WTC11 (cell line): ENCODE data around the gene TCF7L2. TPM values are rescaled to one million over a fixed set of nuclear protein-coding genes. Genes with fewer than 3 reads are reported as not detected.
A peak's percentile ranks its signal among the peaks of the same experiment; 100 is the strongest.

Source experiments
- ATAC-seq: fragments of 200-7000 bp; cut with Tn5 transposase; 2 replicates; pipeline ENCODE4 v1.10.0; 2021; ENCODE audit warnings: mild to moderate bottlenecking, moderate library complexity
- CTCF ChIA-PET: fragments of 300-600 bp; sonication (Branson Sonifier 250); formaldehyde crosslinking; loops from one replicate; lab custom pipeline; 2021; ENCODE audit warnings: antibody characterized with exemption; lab: Charles Lee
- POLR2A ChIA-PET: fragments of 350-600 bp; sonication (Branson Sonifier 250); formaldehyde crosslinking; loops from one replicate; lab custom pipeline; 2021; ENCODE audit warnings: antibody characterized with exemption; lab: Charles Lee
- DNase-seq: peaks from one replicate; pipeline ENCODE4 v3.0.0; 2021; ENCODE audit warnings: low spot score
- H3K27ac Mint-ChIP-seq: 2 replicates; pipeline ENCODE4 v1.8.0; 2021; ENCODE audit warnings: mixed read lengths
- H3K27me3 Mint-ChIP-seq: 2 replicates; pipeline ENCODE4 v1.8.0; 2021; ENCODE audit warnings: low read depth, mild to moderate bottlenecking, moderate library complexity, mixed read lengths
- H3K36me3 Mint-ChIP-seq: 2 replicates; pipeline ENCODE4 v1.8.0; 2021; ENCODE audit warnings: mixed read lengths
- H3K4me1 Mint-ChIP-seq: 2 replicates; pipeline ENCODE4 v1.8.0; 2022; ENCODE audit warnings: mixed read lengths
- H3K4me3 Mint-ChIP-seq: 2 replicates; pipeline ENCODE4 v1.8.0; 2021; ENCODE audit warnings: mild to moderate bottlenecking, moderate library complexity, mixed read lengths
- H3K9me3 Mint-ChIP-seq: 2 replicates; pipeline ENCODE4 v1.8.0; 2021; ENCODE audit warnings: mixed read lengths
- EMX1 ChIP-seq: fragments of 250-450 bp; sonication (Bioruptor Pico); IDR thresholded peaks from 2 replicates; pipeline ENCODE4 v1.8.0; 2021; ENCODE audit warnings: mild to moderate bottlenecking
- ESRRA ChIP-seq: sonication (generic); formaldehyde crosslinking; IDR thresholded peaks from 2 replicates; pipeline ENCODE4 v1.8.1; 2022; ENCODE audit warnings: mild to moderate bottlenecking, missing genetic modification reagents, borderline replicate concordance
- FOXK1 ChIP-seq: sonication (generic); formaldehyde crosslinking; IDR thresholded peaks from 2 replicates; pipeline ENCODE4 v1.8.0; 2022; ENCODE audit warnings: mild to moderate bottlenecking, moderate library complexity, missing genetic modification reagents
- FOXP1 ChIP-seq: sonication (generic); formaldehyde crosslinking; IDR thresholded peaks from 2 replicates; pipeline ENCODE4 v1.8.0; 2022; ENCODE audit warnings: missing genetic modification reagents, mild to moderate bottlenecking, moderate library complexity, borderline replicate concordance
- GABPB1 ChIP-seq: sonication (generic); formaldehyde crosslinking; IDR thresholded peaks from 2 replicates; pipeline ENCODE4 v1.8.1; 2023; ENCODE audit warnings: mild to moderate bottlenecking, missing genetic modification reagents
- GRHL2 ChIP-seq: fragments of 250-450 bp; sonication (Bioruptor Pico); IDR thresholded peaks from 2 replicates; pipeline ENCODE4 v1.8.0; 2022; ENCODE audit warnings: mild to moderate bottlenecking, moderate library complexity; ENCODE audit not compliant: insufficient replicate concordance, severe bottlenecking
- GTF2I ChIP-seq: fragments of 250-450 bp; sonication (Bioruptor Pico); conservative IDR thresholded peaks from 2 replicates; pipeline ENCODE4 v1.4.0; 2021; ENCODE audit warnings: mild to moderate bottlenecking
- IRF2 ChIP-seq: sonication (generic); formaldehyde crosslinking; IDR thresholded peaks from 2 replicates; pipeline ENCODE4 v1.8.0; 2022; ENCODE audit warnings: low read depth, missing genetic modification reagents, borderline replicate concordance
- KAT7 ChIP-seq: sonication (generic); formaldehyde crosslinking; IDR thresholded peaks from 2 replicates; pipeline ENCODE4 v1.8.1; 2023; ENCODE audit warnings: missing genetic modification reagents, mild to moderate bottlenecking, borderline replicate concordance
- RELA ChIP-seq: sonication (generic); formaldehyde crosslinking; IDR thresholded peaks from 2 replicates; pipeline ENCODE4 v1.8.1; 2022; ENCODE audit warnings: missing genetic modification reagents, mild to moderate bottlenecking, borderline replicate concordance
- SMAD4 ChIP-seq: sonication (generic); formaldehyde crosslinking; IDR thresholded peaks from 2 replicates; pipeline ENCODE4 v1.8.0; 2022; ENCODE audit warnings: mild to moderate bottlenecking, missing genetic modification reagents
- ZNF423 ChIP-seq: fragments of 250-450 bp; sonication (Bioruptor Pico); IDR thresholded peaks from 2 replicates; pipeline ENCODE4 v2.1.2; 2022; ENCODE audit warnings: mild to moderate bottlenecking, moderate library complexity
- total RNA-seq: library from RNA; stranded (reverse); gene quantifications from 3 replicates; pipeline ENCODE4 v1.2.3, GENCODE V29; 2021
- TF ChIP-seq, protein P1 (sequence below): sonication (generic); formaldehyde crosslinking; IDR thresholded peaks from 2 replicates; pipeline ENCODE4 v1.8.1; 2023; ENCODE audit warnings: mild to moderate bottlenecking, missing genetic modification reagents, moderate library complexity
- TF ChIP-seq, protein P2 (sequence below): fragments of 250-450 bp; sonication (Bioruptor Pico); IDR thresholded peaks from 2 replicates; pipeline ENCODE4 v2.1.2; 2022; ENCODE audit warnings: mild to moderate bottlenecking, moderate library complexity
- TF ChIP-seq, protein P3 (sequence below): sonication (generic); formaldehyde crosslinking; IDR thresholded peaks from 2 replicates; pipeline ENCODE4 v1.8.0; 2022; ENCODE audit warnings: mild to moderate bottlenecking, missing genetic modification reagents
- TF ChIP-seq, protein P4 (sequence below): sonication (generic); formaldehyde crosslinking; IDR thresholded peaks from 2 replicates; pipeline ENCODE4 v1.8.1; 2023; ENCODE audit warnings: mild to moderate bottlenecking, moderate library complexity, missing genetic modification reagents
- TF ChIP-seq, protein P5 (sequence below): sonication (generic); formaldehyde crosslinking; IDR thresholded peaks from 2 replicates; pipeline ENCODE4 v1.8.0; 2022; ENCODE audit warnings: mild to moderate bottlenecking, missing genetic modification reagents
- TF ChIP-seq, protein P6 (sequence below): sonication (generic); formaldehyde crosslinking; IDR thresholded peaks from 2 replicates; pipeline ENCODE4 v1.8.0; 2022; ENCODE audit warnings: mild to moderate bottlenecking, missing genetic modification reagents
- TF ChIP-seq, protein P7 (sequence below): fragments of 250-450 bp; sonication (Bioruptor Pico); IDR thresholded peaks from 2 replicates; pipeline ENCODE4 v1.9.0; 2021; ENCODE audit warnings: mild to moderate bottlenecking
- TF ChIP-seq, protein P8 (sequence below): sonication (generic); formaldehyde crosslinking; IDR thresholded peaks from 2 replicates; pipeline ENCODE4 v1.8.0; 2023; ENCODE audit warnings: missing genetic modification reagents, mild to moderate bottlenecking, borderline replicate concordance

The TCF7L2 gene
- total RNA-seq, 1 experiment from 2014 or later, result 44.5 TPM

DNA sequence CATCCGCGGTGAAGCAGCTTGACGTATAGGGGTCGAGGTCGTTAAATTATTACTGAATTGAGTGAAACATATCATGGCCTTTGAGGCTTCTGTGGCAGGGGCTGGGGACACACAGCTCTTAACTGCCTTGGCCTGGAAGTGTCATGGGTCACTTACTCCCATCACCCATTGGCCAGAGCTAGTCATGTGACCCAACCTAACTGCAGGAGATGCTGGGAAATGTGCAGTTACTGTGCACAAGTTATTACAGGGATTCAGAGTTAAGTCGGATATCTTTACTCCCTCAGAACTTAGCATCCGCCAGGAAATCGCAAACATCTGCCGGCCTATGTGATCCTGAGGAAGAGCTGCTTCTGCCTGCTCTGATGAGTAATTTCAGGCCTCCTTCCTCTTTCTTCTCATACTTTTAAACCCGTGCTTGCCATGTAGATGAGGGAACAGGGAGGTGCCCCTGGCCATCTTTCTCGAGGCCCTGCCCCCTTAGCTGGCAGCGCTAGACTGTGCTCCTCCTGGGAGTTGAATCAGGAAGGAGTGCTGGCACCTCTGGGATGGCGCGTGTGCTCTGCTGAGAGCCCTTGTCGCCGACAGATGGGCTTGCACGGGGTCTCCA is 203.6 kb downstream of the TCF7L2 start:
- no peak overlapping the region for H3K4me3 Mint-ChIP-seq
- H3K4me1 Mint-ChIP-seq, result peaks cover 11% of the 10 kb centered on the region
- ATAC-seq (no peak), DNase-seq (no peak)
- H3K9me3 Mint-ChIP-seq, result no peaks in the 10 kb centered on the region
- POLR2A ChIA-PET, result no interaction called here
- peaks cover 90% of the 10 kb centered on the region for H3K36me3 Mint-ChIP-seq
- TF ChIP-seq GTF2I (CRISPR knock-in tag), result no peak
- TF ChIP-seq, protein P1, sequence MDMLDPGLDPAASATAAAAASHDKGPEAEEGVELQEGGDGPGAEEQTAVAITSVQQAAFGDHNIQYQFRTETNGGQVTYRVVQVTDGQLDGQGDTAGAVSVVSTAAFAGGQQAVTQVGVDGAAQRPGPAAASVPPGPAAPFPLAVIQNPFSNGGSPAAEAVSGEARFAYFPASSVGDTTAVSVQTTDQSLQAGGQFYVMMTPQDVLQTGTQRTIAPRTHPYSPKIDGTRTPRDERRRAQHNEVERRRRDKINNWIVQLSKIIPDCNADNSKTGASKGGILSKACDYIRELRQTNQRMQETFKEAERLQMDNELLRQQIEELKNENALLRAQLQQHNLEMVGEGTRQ, result peak; percentile 53
- CTCF ChIA-PET, result interaction anchor here (0.8 to 1.5 kb wide), 2 partner anchors 10 to 18 kb away, joined by 3 read pairs; no protein-coding TSS in a partner anchor
- H3K27me3 Mint-ChIP-seq, result no peaks in the 10 kb centered on the region
- H3K27ac Mint-ChIP-seq, result no peak overlapping the region; the same call in 1 of the 2 replicates

DNA sequence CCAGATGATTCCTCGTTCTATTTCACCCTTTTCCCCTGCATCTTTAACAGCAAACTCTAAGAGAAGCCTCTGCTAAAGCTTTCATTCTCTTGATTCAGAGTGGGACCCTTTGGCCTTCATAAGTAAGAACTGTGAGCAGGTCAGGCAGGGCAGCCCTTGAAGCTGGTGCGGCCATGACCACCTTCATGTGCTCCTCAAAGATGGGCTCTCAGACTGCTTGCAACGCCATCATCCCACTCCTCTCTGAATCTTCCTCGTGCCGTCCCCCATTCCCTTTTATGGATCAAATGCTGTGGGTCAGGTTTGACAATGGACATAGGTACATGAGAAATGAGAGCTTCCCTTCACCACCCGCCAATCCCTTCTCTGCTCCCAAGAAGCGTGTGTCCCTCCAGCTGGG is 207.4 kb downstream of the TCF7L2 start:
- ChIA-PET CTCF (interaction anchor here (1.1 kb wide), 1 partner anchor 59 kb away, joined by 3 read pairs; no protein-coding TSS in a partner anchor), POLR2A (no interaction called here)
- H3K4me3 Mint-ChIP-seq, result no peak overlapping the region
- H3K4me1 Mint-ChIP-seq, result peaks cover 39% of the 10 kb centered on the region
- DNase-seq (no peak), ATAC-seq (no peak)
- no peaks in the 10 kb centered on the region for H3K27me3 Mint-ChIP-seq
- H3K9me3 Mint-ChIP-seq, result no peaks in the 10 kb centered on the region
- H3K27ac Mint-ChIP-seq, result peak overlapping the region; percentile 69
- peaks cover 74% of the 10 kb centered on the region for H3K36me3 Mint-ChIP-seq
- TF ChIP-seq FOXP1 (CRISPR knock-in tag) (no peak), GRHL2 (no peak), GABPB1 (no peak), EMX1 (CRISPR knock-in tag) (no peak), IRF2 (CRISPR knock-in tag) (no peak), ESRRA (CRISPR knock-in tag) (no peak), SMAD4 (CRISPR knock-in tag) (no peak), KAT7 (no peak), FOXK1 (CRISPR knock-in tag) (no peak), ZNF423 (CRISPR knock-in tag) (no peak), RELA (no peak)
- TF ChIP-seq, protein P2, sequence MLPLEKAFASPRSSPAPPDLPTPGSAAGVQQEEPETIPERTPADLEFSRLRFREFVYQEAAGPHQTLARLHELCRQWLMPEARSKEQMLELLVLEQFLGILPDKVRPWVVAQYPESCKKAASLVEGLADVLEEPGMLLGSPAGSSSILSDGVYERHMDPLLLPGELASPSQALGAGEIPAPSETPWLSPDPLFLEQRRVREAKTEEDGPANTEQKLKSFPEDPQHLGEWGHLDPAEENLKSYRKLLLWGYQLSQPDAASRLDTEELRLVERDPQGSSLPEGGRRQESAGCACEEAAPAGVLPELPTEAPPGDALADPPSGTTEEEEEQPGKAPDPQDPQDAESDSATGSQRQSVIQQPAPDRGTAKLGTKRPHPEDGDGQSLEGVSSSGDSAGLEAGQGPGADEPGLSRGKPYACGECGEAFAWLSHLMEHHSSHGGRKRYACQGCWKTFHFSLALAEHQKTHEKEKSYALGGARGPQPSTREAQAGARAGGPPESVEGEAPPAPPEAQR (CRISPR knock-in tag), result no peak
- TF ChIP-seq, protein P3, sequence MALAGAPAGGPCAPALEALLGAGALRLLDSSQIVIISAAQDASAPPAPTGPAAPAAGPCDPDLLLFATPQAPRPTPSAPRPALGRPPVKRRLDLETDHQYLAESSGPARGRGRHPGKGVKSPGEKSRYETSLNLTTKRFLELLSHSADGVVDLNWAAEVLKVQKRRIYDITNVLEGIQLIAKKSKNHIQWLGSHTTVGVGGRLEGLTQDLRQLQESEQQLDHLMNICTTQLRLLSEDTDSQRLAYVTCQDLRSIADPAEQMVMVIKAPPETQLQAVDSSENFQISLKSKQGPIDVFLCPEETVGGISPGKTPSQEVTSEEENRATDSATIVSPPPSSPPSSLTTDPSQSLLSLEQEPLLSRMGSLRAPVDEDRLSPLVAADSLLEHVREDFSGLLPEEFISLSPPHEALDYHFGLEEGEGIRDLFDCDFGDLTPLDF, result no peak
- TF ChIP-seq, protein P4, sequence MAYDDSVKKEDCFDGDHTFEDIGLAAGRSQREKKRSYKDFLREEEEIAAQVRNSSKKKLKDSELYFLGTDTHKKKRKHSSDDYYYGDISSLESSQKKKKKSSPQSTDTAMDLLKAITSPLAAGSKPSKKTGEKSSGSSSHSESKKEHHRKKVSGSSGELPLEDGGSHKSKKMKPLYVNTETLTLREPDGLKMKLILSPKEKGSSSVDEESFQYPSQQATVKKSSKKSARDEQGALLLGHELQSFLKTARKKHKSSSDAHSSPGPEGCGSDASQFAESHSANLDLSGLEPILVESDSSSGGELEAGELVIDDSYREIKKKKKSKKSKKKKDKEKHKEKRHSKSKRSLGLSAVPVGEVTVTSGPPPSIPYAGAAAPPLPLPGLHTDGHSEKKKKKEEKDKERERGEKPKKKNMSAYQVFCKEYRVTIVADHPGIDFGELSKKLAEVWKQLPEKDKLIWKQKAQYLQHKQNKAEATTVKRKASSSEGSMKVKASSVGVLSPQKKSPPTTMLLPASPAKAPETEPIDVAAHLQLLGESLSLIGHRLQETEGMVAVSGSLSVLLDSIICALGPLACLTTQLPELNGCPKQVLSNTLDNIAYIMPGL, result no peak
- TF ChIP-seq, protein P5, sequence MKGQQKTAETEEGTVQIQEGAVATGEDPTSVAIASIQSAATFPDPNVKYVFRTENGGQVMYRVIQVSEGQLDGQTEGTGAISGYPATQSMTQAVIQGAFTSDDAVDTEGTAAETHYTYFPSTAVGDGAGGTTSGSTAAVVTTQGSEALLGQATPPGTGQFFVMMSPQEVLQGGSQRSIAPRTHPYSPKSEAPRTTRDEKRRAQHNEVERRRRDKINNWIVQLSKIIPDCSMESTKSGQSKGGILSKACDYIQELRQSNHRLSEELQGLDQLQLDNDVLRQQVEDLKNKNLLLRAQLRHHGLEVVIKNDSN (CRISPR knock-in tag), result no peak
- TF ChIP-seq, protein P6, sequence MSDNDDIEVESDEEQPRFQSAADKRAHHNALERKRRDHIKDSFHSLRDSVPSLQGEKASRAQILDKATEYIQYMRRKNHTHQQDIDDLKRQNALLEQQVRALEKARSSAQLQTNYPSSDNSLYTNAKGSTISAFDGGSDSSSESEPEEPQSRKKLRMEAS (CRISPR knock-in tag), result no peak
- TF ChIP-seq, protein P7, sequence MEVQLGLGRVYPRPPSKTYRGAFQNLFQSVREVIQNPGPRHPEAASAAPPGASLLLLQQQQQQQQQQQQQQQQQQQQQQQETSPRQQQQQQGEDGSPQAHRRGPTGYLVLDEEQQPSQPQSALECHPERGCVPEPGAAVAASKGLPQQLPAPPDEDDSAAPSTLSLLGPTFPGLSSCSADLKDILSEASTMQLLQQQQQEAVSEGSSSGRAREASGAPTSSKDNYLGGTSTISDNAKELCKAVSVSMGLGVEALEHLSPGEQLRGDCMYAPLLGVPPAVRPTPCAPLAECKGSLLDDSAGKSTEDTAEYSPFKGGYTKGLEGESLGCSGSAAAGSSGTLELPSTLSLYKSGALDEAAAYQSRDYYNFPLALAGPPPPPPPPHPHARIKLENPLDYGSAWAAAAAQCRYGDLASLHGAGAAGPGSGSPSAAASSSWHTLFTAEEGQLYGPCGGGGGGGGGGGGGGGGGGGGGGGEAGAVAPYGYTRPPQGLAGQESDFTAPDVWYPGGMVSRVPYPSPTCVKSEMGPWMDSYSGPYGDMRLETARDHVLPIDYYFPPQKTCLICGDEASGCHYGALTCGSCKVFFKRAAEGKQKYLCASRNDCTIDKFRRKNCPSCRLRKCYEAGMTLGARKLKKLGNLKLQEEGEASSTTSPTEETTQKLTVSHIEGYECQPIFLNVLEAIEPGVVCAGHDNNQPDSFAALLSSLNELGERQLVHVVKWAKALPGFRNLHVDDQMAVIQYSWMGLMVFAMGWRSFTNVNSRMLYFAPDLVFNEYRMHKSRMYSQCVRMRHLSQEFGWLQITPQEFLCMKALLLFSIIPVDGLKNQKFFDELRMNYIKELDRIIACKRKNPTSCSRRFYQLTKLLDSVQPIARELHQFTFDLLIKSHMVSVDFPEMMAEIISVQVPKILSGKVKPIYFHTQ (CRISPR knock-in tag), result no peak
- TF ChIP-seq, protein P8, sequence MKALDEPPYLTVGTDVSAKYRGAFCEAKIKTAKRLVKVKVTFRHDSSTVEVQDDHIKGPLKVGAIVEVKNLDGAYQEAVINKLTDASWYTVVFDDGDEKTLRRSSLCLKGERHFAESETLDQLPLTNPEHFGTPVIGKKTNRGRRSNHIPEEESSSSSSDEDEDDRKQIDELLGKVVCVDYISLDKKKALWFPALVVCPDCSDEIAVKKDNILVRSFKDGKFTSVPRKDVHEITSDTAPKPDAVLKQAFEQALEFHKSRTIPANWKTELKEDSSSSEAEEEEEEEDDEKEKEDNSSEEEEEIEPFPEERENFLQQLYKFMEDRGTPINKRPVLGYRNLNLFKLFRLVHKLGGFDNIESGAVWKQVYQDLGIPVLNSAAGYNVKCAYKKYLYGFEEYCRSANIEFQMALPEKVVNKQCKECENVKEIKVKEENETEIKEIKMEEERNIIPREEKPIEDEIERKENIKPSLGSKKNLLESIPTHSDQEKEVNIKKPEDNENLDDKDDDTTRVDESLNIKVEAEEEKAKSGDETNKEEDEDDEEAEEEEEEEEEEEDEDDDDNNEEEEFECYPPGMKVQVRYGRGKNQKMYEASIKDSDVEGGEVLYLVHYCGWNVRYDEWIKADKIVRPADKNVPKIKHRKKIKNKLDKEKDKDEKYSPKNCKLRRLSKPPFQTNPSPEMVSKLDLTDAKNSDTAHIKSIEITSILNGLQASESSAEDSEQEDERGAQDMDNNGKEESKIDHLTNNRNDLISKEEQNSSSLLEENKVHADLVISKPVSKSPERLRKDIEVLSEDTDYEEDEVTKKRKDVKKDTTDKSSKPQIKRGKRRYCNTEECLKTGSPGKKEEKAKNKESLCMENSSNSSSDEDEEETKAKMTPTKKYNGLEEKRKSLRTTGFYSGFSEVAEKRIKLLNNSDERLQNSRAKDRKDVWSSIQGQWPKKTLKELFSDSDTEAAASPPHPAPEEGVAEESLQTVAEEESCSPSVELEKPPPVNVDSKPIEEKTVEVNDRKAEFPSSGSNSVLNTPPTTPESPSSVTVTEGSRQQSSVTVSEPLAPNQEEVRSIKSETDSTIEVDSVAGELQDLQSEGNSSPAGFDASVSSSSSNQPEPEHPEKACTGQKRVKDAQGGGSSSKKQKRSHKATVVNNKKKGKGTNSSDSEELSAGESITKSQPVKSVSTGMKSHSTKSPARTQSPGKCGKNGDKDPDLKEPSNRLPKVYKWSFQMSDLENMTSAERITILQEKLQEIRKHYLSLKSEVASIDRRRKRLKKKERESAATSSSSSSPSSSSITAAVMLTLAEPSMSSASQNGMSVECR (CRISPR knock-in tag), result no peak
